Left lung (tissue), 10 donors: ENCODE measurements around the gene KIAA1549. TPM values are rescaled to one million over a fixed set of nuclear protein-coding genes. Genes with fewer than 3 reads are reported as not detected.

ENCODE experiments used
- ATAC-seq: fragments of 200-7000 bp; cut with Tn5 transposase; one replicate; pipeline ENCODE4 v1.9.1; 2020; ENCODE audit warnings: moderate library complexity
- DNase-seq, 4 donors: peaks; one replicate each; pipeline ENCODE4 v3.0.0-alpha.2; 2013 to 2020
- H3K27ac ChIP-seq, 2 donors: fragments of 200-600 bp; sonication (generic) in 1 of 2; one replicate each; pipeline versions ENCODE4 v1.5.0 to v1.8.0; 2020 to 2021
- H3K27me3 ChIP-seq, 2 donors: fragments of 200-600 bp; sonication (generic) in 1 of 2; one replicate each; pipeline versions ENCODE4 v1.5.0 to v1.8.0; 2020 to 2021
- H3K36me3 ChIP-seq, 2 donors: fragments of 200-600 bp; sonication (generic) in 1 of 2; one replicate each; pipeline versions ENCODE4 v1.5.0 to v1.8.0; 2020 to 2021
- H3K4me1 ChIP-seq, 2 donors: fragments of 200-600 bp; one replicate each; pipeline ENCODE4 v1.8.0; 2021
- H3K4me3 ChIP-seq, 2 donors: fragments of 200-600 bp; sonication (generic) in 1 of 2; one replicate each; pipeline versions ENCODE4 v1.5.0 to v1.8.0; 2020 to 2021; ENCODE audit warnings: mild to moderate bottlenecking in 1 of 2
- H3K9me3 ChIP-seq, 2 donors: fragments of 200-600 bp; sonication (generic) in 1 of 2; one replicate each; pipeline versions ENCODE4 v1.5.0 to v1.8.0; 2020 to 2021
- intact Hi-C, 2 donors: fragments of 100-400 bp; cut with DNase I; formaldehyde crosslinking; loops; one replicate each; pipeline versions ENCODE4 v1.11.2 to v1.14.2; 2022
- polyA plus RNA-seq, 6 donors: library from polyadenylated mRNA; unstranded; fragments of 120-200 nt; gene quantifications; one replicate each; pipeline ENCODE4 v1.2.1, GENCODE V29; 2013; ENCODE audit not compliant: insufficient read length in 6 of 6
- total RNA-seq, 2 donors: library from RNA; stranded (reverse); fragmentation: NEBNext Ultra II Directional; extraction: Animal tissue kit (Norgen Biotek cat#: 25700); gene quantifications; one replicate each; pipeline ENCODE4 v1.2.1, GENCODE V29; 2021
- TF ChIP-seq, protein P1 (sequence below), 2 donors: fragments of 200-600 bp; sonication (generic) in 1 of 2; IDR thresholded peaks; one replicate each; pipeline versions ENCODE4 v1.5.0 to v1.8.0; 2021; ENCODE audit warnings: antibody characterized with exemption in 2 of 2
- donor health status: DM: no; HTN: yes; CAD: no.
- donor health status: DM: no; HTN: no; CAD: no.

The KIAA1549 gene
- total and polyA plus RNA-seq, 8 donors = 4.1 to 16.9 (median 14.9) TPM

DNA sequence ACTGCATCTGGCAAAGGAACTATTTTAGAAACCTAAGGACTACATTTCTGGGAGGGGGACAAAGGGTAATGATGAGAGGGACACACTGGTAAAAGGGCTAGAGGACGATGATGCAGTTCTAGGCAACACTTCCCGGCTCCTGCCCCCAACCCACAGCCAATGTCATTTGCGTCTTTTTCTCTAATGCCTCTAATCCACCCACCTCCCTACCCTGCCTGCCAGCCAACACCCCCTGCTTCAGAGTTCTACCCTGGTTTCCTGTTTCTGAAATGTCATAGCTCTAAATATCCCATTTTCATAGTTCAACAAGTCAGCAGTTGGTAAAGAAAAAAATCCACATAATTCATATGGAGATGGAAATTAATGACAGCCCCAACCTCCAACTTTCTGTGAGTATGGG, 79.0 kb downstream of the KIAA1549 start:
- Histone ChIP-seq H3K4me1 (no peaks in the 10 kb centered on the region), H3K27ac (no peak overlapping the region), H3K4me3 (no peak overlapping the region), H3K9me3 (no peaks in the 10 kb centered on the region), H3K27me3 (no peaks in the 10 kb centered on the region), H3K36me3 (no peaks in the 10 kb centered on the region)
- TF ChIP-seq, protein P1, sequence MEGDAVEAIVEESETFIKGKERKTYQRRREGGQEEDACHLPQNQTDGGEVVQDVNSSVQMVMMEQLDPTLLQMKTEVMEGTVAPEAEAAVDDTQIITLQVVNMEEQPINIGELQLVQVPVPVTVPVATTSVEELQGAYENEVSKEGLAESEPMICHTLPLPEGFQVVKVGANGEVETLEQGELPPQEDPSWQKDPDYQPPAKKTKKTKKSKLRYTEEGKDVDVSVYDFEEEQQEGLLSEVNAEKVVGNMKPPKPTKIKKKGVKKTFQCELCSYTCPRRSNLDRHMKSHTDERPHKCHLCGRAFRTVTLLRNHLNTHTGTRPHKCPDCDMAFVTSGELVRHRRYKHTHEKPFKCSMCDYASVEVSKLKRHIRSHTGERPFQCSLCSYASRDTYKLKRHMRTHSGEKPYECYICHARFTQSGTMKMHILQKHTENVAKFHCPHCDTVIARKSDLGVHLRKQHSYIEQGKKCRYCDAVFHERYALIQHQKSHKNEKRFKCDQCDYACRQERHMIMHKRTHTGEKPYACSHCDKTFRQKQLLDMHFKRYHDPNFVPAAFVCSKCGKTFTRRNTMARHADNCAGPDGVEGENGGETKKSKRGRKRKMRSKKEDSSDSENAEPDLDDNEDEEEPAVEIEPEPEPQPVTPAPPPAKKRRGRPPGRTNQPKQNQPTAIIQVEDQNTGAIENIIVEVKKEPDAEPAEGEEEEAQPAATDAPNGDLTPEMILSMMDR (IDR thresholded peaks at IDR 0.05) = no peak
- ATAC-seq (no peak), DNase-seq (no peak)
- intact Hi-C loops = no loop called here

DNA sequence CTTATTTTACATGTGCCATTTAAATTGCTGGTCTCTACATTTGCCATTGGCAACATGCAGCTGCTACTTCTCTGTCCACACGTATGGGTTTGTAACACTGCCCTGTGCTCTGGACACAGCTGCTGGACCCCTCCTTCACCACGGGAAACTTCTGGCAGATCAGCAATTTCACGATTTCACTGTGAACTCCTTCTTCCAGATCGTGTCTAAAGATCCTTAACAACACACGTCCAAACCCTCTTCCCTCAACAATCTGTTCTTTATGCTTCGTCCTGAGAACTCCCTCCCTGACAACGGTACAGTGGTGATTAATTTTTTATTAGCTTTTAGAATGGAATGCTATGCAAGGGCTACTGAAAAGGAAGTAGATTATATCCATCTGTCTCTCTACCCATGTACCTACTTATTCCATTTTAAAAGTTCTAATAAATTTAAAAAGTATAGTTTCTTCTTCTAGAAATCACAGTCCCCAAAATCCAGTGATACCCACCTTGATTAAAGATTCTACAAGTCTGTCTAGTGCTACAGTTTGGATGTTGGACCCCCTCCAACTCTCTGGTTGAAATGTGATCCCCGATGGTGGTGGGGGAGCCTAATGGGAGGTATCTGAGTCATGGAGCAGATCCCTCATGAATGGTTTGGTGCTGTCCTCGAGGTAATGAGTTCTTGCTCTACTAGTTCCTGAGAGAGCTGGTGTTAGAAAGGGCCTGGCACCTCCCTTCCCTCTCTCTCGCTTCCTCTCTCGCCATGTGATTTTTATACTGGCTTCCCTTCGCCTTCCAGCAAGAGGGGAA, 81.0 kb downstream of the KIAA1549 start:
- ATAC-seq (no peak), DNase-seq (peak in 2 of 4 donors; percentile 30 to 62)
- no peaks in the 10 kb centered on the region for H3K4me1 ChIP-seq
- H3K36me3 ChIP-seq = no peaks in the 10 kb centered on the region
- intact Hi-C loops = no loop called here
- no peaks in the 10 kb centered on the region for H3K9me3 ChIP-seq
- TF ChIP-seq, protein P1 (IDR thresholded peaks at IDR 0.05) = no peak
- no peak overlapping the region for H3K27ac ChIP-seq
- H3K4me3 ChIP-seq = no peak overlapping the region
- H3K27me3 ChIP-seq = no peaks in the 10 kb centered on the region

DNA sequence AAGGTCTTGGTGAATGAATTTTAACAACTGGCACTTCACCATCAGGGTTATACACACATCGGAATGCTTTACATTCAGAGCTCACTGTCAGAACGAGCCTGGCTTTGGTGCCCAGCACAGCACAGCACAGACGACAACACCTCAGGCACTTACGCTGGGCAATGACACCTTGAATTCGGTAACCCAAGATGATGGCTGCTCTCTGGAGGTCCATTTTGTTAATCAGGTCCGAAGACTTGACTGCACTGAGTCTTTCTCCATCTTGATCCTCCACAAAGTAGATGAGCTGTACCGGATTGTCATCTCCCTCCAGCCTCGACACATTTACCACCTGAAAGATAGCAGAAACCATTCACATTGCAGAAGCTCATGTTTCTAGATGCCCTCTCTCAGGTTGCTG, 82.4 kb downstream of the KIAA1549 start:
- H3K27me3 ChIP-seq = no peaks in the 10 kb centered on the region
- ATAC-seq (no peak), DNase-seq (no peak)
- H3K36me3 ChIP-seq = no peaks in the 10 kb centered on the region
- H3K27ac ChIP-seq = no peak overlapping the region
- intact Hi-C loops = no loop called here
- TF ChIP-seq, protein P1 (IDR thresholded peaks at IDR 0.05) = no peak
- no peaks in the 10 kb centered on the region for H3K4me1 ChIP-seq
- H3K9me3 ChIP-seq = no peaks in the 10 kb centered on the region
- no peak overlapping the region for H3K4me3 ChIP-seq

DNA sequence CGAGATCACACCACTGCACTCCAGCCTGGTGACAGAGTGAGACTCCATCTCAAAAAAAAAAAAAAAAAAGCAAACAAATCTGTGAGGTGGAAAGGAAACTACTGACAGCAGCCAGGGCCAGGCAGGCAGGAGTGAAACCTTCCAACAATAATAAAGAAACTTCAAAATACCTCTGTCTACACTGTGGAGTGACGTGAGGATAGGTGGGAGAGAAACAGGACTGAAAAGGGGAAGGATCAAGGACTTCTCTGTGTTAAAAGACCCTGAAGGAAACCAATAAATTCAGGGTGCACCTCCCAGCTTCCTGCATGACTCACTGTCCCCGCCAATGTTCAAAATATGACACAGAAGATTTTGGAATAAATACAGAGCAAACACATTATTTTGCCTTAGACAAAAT, 82.9 kb downstream of the KIAA1549 start:
- ATAC-seq (no peak), DNase-seq (no peak)
- Histone ChIP-seq H3K4me3 (no peak overlapping the region), H3K27me3 (no peaks in the 10 kb centered on the region), H3K4me1 (no peaks in the 10 kb centered on the region), H3K36me3 (no peaks in the 10 kb centered on the region), H3K9me3 (no peaks in the 10 kb centered on the region), H3K27ac (no peak overlapping the region)
- intact Hi-C loops = no loop called here
- TF ChIP-seq, protein P1 (IDR thresholded peaks at IDR 0.05) = no peak

GRCh38 chr7:138895679-138896078, 85.5 kb downstream of the KIAA1549 start:
- no peaks in the 10 kb centered on the region for H3K4me1 ChIP-seq
- ATAC-seq = no peak

More at GRCh38 chr7:138895679-138896078, 85.5 kb downstream of the KIAA1549 start:
- TF ChIP-seq, protein P1 (IDR thresholded peaks at IDR 0.05) = no peak
- Histone ChIP-seq H3K27me3 (no peaks in the 10 kb centered on the region), H3K4me3 (no peak overlapping the region), H3K36me3 (no peaks in the 10 kb centered on the region), H3K9me3 (no peaks in the 10 kb centered on the region), H3K27ac (no peak overlapping the region)
- no peak for DNase-seq
- intact Hi-C loops = no loop called here
